Esophagus muscularis mucosa (tissue), 4 donors: ENCODE data around the gene ANKRD13D. TPM values are rescaled to one million over a fixed set of nuclear protein-coding genes. Genes with fewer than 3 reads are reported as not detected.
A peak's percentile ranks its signal among the peaks of the same experiment; 100 is the strongest.

Source experiments
- DNase-seq: peaks from one replicate; pipeline ENCODE4 v3.0.0-alpha.2; 2017; ENCODE audit errors: extremely low spot score
- H3K27ac ChIP-seq, 4 donors: fragments of 200-600 bp; sonication (generic); replicated peaks in 1 of 4; 1 replicate in 3 of 4; 2 replicates in 1 of 4; pipeline ENCODE4 v1.5.1; 2016 to 2019; ENCODE audit warnings: mild to moderate bottlenecking in 1 of 4
- H3K27me3 ChIP-seq, 4 donors: fragments of 200-600 bp; sonication (generic); one replicate each; pipeline versions ENCODE4 v1.5.1 to v1.6.0; 2016 to 2019
- H3K36me3 ChIP-seq, 4 donors: fragments of 200-600 bp; sonication (generic); one replicate each; pipeline ENCODE4 v1.5.1; 2016 to 2019
- H3K4me1 ChIP-seq, 4 donors: fragments of 200-600 bp; sonication (generic); one replicate each; pipeline ENCODE4 v1.5.1; 2016 to 2019
- H3K4me3 ChIP-seq, 4 donors: fragments of 200-600 bp; sonication (generic); 1 replicate in 2 of 4; 2 replicates in 2 of 4; pipeline ENCODE4 v1.5.1; 2016 to 2019; ENCODE audit warnings: mild to moderate bottlenecking in 4 of 4, moderate library complexity in 1 of 4
- H3K9me3 ChIP-seq, 4 donors: fragments of 200-600 bp; sonication (generic); 1 replicate in 3 of 4; 2 replicates in 1 of 4; pipeline ENCODE4 v1.5.1; 2016 to 2019
- EP300 ChIP-seq: sonication (generic); formaldehyde crosslinking; IDR thresholded peaks from one replicate; pipeline ENCODE4 v1.6.1; 2017; ENCODE audit warnings: antibody characterized with exemption
- POLR2A ChIP-seq: fragments of 450-650 bp; IDR thresholded peaks from one replicate; pipeline ENCODE4 v1.6.1; 2017; ENCODE audit warnings: antibody characterized with exemption, moderate library complexity, mild to moderate bottlenecking, low read depth
- POLR2AphosphoS5 ChIP-seq, 2 donors: sonication (generic); formaldehyde crosslinking; IDR thresholded peaks; one replicate each; pipeline ENCODE4 v1.6.1; 2017; ENCODE audit warnings: antibody characterized with exemption in 2 of 2
- WGBS: methylation state at CpG from one replicate; pipeline ENCODE4 v1.1.5; 2018; 5-methylcytosine and 5-hydroxymethylcytosine counted together
- intact Hi-C: fragments of 100-400 bp; cut with DNase I; formaldehyde crosslinking; loops from one replicate; pipeline ENCODE4 v1.15.1; 2023
- total RNA-seq, 4 donors: library from RNA; depleted of rRNA; stranded (reverse); fragments of >200 nt; gene quantifications; one replicate each; pipeline versions ENCODE4 v1.1.0 to v1.2.1, GENCODE V29; 2016
- TF ChIP-seq, protein P1 (sequence below), 3 experiments: fragments of 200-600 bp in 2 of 3; fragments of 450-650 bp in 1 of 3; sonication (generic) in 2 of 3; IDR thresholded peaks; one replicate each; pipeline ENCODE4 v1.5.1; 2017 to 2019; ENCODE audit warnings: antibody characterized with exemption in 3 of 3, mild to moderate bottlenecking in 2 of 3, moderate library complexity in 1 of 3

The ANKRD13D gene
- total RNA-seq, 4 donors from 2014 or later: 27.7 to 53.0 (median 39.5) TPM

DNA sequence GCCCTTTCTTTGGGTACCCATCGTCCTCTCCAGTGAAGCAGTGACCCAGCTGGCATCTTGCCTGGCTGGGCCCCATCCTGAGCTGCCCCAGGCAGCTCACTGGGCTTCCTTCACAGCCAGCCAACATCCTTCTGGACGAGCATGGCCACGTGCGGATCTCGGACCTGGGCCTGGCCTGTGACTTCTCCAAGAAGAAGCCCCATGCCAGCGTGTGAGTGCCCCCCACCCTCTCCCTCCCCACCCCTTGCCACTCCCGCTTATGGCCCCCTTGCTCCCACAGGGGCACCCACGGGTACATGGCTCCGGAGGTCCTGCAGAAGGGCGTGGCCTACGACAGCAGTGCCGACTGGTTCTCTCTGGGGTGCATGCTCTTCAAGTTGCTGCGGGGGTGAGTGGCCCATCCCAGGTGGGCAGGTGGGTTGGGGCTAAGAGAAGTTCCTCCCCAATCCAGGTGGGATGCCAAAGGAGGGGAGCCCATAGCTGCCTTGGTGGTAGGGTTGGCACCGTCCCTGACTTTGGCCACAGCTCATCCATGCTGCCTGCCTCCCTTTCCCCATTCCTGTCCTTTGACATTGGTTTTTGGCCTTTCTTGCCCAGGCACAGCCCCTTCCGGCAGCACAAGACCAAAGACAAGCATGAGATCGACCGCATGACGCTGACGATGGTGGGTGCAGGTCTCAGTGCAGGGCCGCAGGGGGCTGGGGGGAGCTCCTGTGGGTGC is 6.8 kb upstream of the ANKRD13D start:
- peaks cover 27 to 81% (median 53%) of the 10 kb centered on the region in 4 donors for H3K4me1 ChIP-seq
- H3K27me3 ChIP-seq: no peaks in the 10 kb centered on the region
- 79% methylated on average over 12 of the region's 20 CpGs for WGBS
- no peak for DNase-seq
- peak overlapping the region in 3 of 4 donors; percentile 8 to 53 (median 32) for H3K27ac ChIP-seq
- TF ChIP-seq EP300 (no peak), POLR2A (no peak), POLR2AphosphoS5 (IDR thresholded peaks at IDR 0.05) (no peak)
- TF ChIP-seq, protein P1, sequence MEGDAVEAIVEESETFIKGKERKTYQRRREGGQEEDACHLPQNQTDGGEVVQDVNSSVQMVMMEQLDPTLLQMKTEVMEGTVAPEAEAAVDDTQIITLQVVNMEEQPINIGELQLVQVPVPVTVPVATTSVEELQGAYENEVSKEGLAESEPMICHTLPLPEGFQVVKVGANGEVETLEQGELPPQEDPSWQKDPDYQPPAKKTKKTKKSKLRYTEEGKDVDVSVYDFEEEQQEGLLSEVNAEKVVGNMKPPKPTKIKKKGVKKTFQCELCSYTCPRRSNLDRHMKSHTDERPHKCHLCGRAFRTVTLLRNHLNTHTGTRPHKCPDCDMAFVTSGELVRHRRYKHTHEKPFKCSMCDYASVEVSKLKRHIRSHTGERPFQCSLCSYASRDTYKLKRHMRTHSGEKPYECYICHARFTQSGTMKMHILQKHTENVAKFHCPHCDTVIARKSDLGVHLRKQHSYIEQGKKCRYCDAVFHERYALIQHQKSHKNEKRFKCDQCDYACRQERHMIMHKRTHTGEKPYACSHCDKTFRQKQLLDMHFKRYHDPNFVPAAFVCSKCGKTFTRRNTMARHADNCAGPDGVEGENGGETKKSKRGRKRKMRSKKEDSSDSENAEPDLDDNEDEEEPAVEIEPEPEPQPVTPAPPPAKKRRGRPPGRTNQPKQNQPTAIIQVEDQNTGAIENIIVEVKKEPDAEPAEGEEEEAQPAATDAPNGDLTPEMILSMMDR (IDR thresholded peaks at IDR 0.05): no peak
- intact Hi-C loops: no loop called here
- no peaks in the 10 kb centered on the region for H3K9me3 ChIP-seq
- H3K4me3 ChIP-seq: no peak overlapping the region
- peaks cover 65 to 87% (median 82%) of the 10 kb centered on the region in 4 donors for H3K36me3 ChIP-seq

GRCh38 chr11:67282876-67283371 is 6.2 kb upstream of the ANKRD13D start:
- TF ChIP-seq, protein P1 (IDR thresholded peaks at IDR 0.05): no peak
- TF ChIP-seq EP300 (no peak), POLR2AphosphoS5 (IDR thresholded peaks at IDR 0.05) (no peak), POLR2A (no peak)
- peak overlapping the region; percentile 18 to 53 (median 39) for H3K27ac ChIP-seq
- H3K36me3 ChIP-seq: peaks cover 65 to 87% (median 82%) of the 10 kb centered on the region in 4 donors
- no peak overlapping the region for H3K4me3 ChIP-seq
- H3K27me3 ChIP-seq: no peaks in the 10 kb centered on the region
- intact Hi-C loops: no loop called here
- no peaks in the 10 kb centered on the region for H3K9me3 ChIP-seq
- 93% methylated on average over 4 of the region's 11 CpGs for WGBS
- DNase-seq: no peak
- H3K4me1 ChIP-seq: peaks cover 27 to 81% (median 53%) of the 10 kb centered on the region in 4 donors

GRCh38 chr11:67283481-67283963 is 5.6 kb upstream of the ANKRD13D start:
- TF ChIP-seq EP300: no peak
- TF ChIP-seq, protein P1 (IDR thresholded peaks at IDR 0.05): no peak
- Histone ChIP-seq H3K9me3 (no peaks in the 10 kb centered on the region), H3K4me3 (no peak overlapping the region), H3K4me1 (peaks cover 27 to 79% (median 53%) of the 10 kb centered on the region in 4 donors), H3K27me3 (no peaks in the 10 kb centered on the region), H3K36me3 (peaks cover 65 to 87% (median 81%) of the 10 kb centered on the region in 4 donors), H3K27ac (peak overlapping the region; percentile 18 to 53 (median 43))
- no peak for DNase-seq
- intact Hi-C loops: no loop called here
- 90% methylated on average over 12 of the region's 13 CpGs for WGBS

GRCh38 chr11:67284811-67285540 is 4.1 kb upstream of the ANKRD13D start:
- no peaks in the 10 kb centered on the region for H3K9me3 ChIP-seq
- H3K27ac ChIP-seq: peak overlapping the region in 1 of 4 donors; percentile 46
- H3K36me3 ChIP-seq: peaks cover 57 to 73% (median 68%) of the 10 kb centered on the region in 4 donors
- intact Hi-C loops: no loop called here
- 87% methylated on average over 26 of the region's 45 CpGs for WGBS
- no peak for TF ChIP-seq POLR2A
- no peak for TF ChIP-seq EP300
- TF ChIP-seq, protein P1 (IDR thresholded peaks at IDR 0.05): no peak
- no peak for TF ChIP-seq POLR2AphosphoS5 (IDR thresholded peaks at IDR 0.05)
- no peak overlapping the region for H3K4me3 ChIP-seq
- H3K27me3 ChIP-seq: no peaks in the 10 kb centered on the region
- no peak for DNase-seq
- H3K4me1 ChIP-seq: peaks cover 27 to 72% (median 44%) of the 10 kb centered on the region in 4 donors
